H1 (cell line): ENCODE measurements around the gene PPP6R1. TPM values are rescaled to one million over a fixed set of nuclear protein-coding genes. Genes with fewer than 3 reads are reported as not detected.

ENCODE experiments used
- microRNA-seq, 2 experiments: library from miRNA; unstranded; fragments of <30 nt; microRNA quantifications; one replicate each; pipeline versions ENCODE4 to v1.2.0, GENCODE V29; 2016 to 2020; ENCODE audit warnings: borderline microRNAs expressed in 2 of 2, borderline number of aligned reads in 2 of 2, borderline replicate concordance in 1 of 2
- polyA plus RNA-seq, 7 experiments: library from polyadenylated mRNA; depleted of rRNA in 3 of 7; stranded (reverse) in 5 of 7; unstranded in 2 of 7; fragments of >200 nt in 5 of 7; fragments of 200-250 nt in 2 of 7; gene quantifications; 1 replicate in 5 of 7; 2 replicates in 1 of 7; 4 replicates in 1 of 7; pipeline versions ENCODE4 v1.2.1 to v1.2.3, GENCODE V29; 2011 to 2013; ENCODE audit warnings: missing spikeins in 2 of 7, mixed read lengths in 2 of 7
- small RNA-seq: library from polyadenylated mRNA; stranded (forward); fragments of <200 nt; extraction: miRNeasy Mini kit (QIAGEN cat#:217004); gene quantifications from one replicate; pipeline ENCODE3, GENCODE V24; 2013; ENCODE audit not compliant: insufficient read depth
- total RNA-seq: library from RNA; stranded (reverse); fragmentation: NEBNext Ultra II Directional; extraction: Animal tissue kit (Norgen Biotek cat#: 25700); gene quantifications from 2 replicates; pipeline ENCODE4 v1.2.1, GENCODE V29; 2021

PPP6R1 gene
- total and polyA plus RNA-seq, 2 of the 8 experiments (the other 6 are each of a cell fraction or from before 2014, with no cell fraction given), result 36.4 to 74.4 TPM

Small RNA genes within 50 kb of the gene (microRNA-seq; reads per million reads assigned to microRNA genes)
- gene MIR6802 (0 to 0.20 reads per million in 2 experiments), gene MIR6803 (0 to 0.46 reads per million in 2 experiments), gene MIR6804 (0.23 to 0.61 reads per million in 2 experiments)

Small RNA genes within 50 kb of the gene (small RNA-seq; reads per million reads assigned to genes)
- gene MIR6802 (not detected), gene MIR6803 (not detected), gene MIR6804 (not detected)

Other genes with a start within 250 kb of the PPP6R1 start
- gene GP6, start 220.8 kb downstream of the PPP6R1 start, total RNA-seq, result 0.26 TPM in 1 of 2 replicates, not detected in the other
- gene GP6, start 220.8 kb downstream of the PPP6R1 start, polyA plus RNA-seq (2011; rRNA removed), result 0.18 and 0.42 TPM in 2 replicates
- 29.4 and 31.5 TPM in 2 replicates for gene RDH13, start 195.9 kb downstream of the PPP6R1 start, total RNA-seq
- gene RDH13, start 195.9 kb downstream of the PPP6R1 start, polyA plus RNA-seq (2011; rRNA removed), result 15.9 and 20.5 TPM in 2 replicates
- 30.2 and 37.0 TPM in 2 replicates for gene EPS8L1, start 183.1 kb downstream of the PPP6R1 start, total RNA-seq
- 19.8 and 33.6 TPM in 2 replicates for gene EPS8L1, start 183.1 kb downstream of the PPP6R1 start, polyA plus RNA-seq (2011; rRNA removed)
- gene PPP1R12C, start 141.4 kb downstream of the PPP6R1 start, total RNA-seq, result 71.5 and 88.8 TPM in 2 replicates
- gene PPP1R12C, start 141.4 kb downstream of the PPP6R1 start, polyA plus RNA-seq (2011; rRNA removed), result 31.7 and 49.5 TPM in 2 replicates
- 107 and 115 TPM in 2 replicates for gene TNNT1, start 109.8 kb downstream of the PPP6R1 start, total RNA-seq
- gene TNNT1, start 109.8 kb downstream of the PPP6R1 start, polyA plus RNA-seq (2011; rRNA removed), result 69.6 and 97.9 TPM in 2 replicates
- gene TNNI3, start 101.3 kb downstream of the PPP6R1 start, total RNA-seq, result 16.6 and 16.9 TPM in 2 replicates
- gene TNNI3, start 101.3 kb downstream of the PPP6R1 start, polyA plus RNA-seq (2011; rRNA removed), result 56.0 and 67.9 TPM in 2 replicates
- gene DNAAF3, start 92.4 kb downstream of the PPP6R1 start, total RNA-seq, result 5.4 and 5.7 TPM in 2 replicates
- gene DNAAF3, start 92.4 kb downstream of the PPP6R1 start, polyA plus RNA-seq (2011; rRNA removed), result 8.0 and 13.8 TPM in 2 replicates
- 0.35 and 0.99 TPM in 2 replicates for gene SYT5, start 78.7 kb downstream of the PPP6R1 start, total RNA-seq
- gene SYT5, start 78.7 kb downstream of the PPP6R1 start, polyA plus RNA-seq (2011; rRNA removed), result 0.67 and 1.6 TPM in 2 replicates
- gene PTPRH, start 49.5 kb downstream of the PPP6R1 start, total RNA-seq, result 0.21 and 0.30 TPM in 2 replicates
- gene PTPRH, start 49.5 kb downstream of the PPP6R1 start, polyA plus RNA-seq (2011; rRNA removed), result 0.39 and 1.1 TPM in 2 replicates
- 2.0 and 2.1 TPM in 2 replicates for gene TMEM86B, start 30.3 kb downstream of the PPP6R1 start, total RNA-seq
- gene TMEM86B, start 30.3 kb downstream of the PPP6R1 start, polyA plus RNA-seq (2011; rRNA removed), result 2.9 and 4.2 TPM in 2 replicates
- gene HSPBP1, start 21.1 kb upstream of the PPP6R1 start, total RNA-seq, result 63.4 and 68.8 TPM in 2 replicates
- 100 and 111 TPM in 2 replicates for gene HSPBP1, start 21.1 kb upstream of the PPP6R1 start, polyA plus RNA-seq (2011; rRNA removed)
- gene BRSK1, start 25.0 kb upstream of the PPP6R1 start, total RNA-seq, result 32.7 and 33.6 TPM in 2 replicates
- 27.6 and 55.2 TPM in 2 replicates for gene BRSK1, start 25.0 kb upstream of the PPP6R1 start, polyA plus RNA-seq (2011; rRNA removed)
- gene TMEM150B, start 66.3 kb upstream of the PPP6R1 start, total RNA-seq, result 0.88 and 0.91 TPM in 2 replicates
- 0.41 and 0.46 TPM in 2 replicates for gene TMEM150B, start 66.3 kb upstream of the PPP6R1 start, polyA plus RNA-seq (2011; rRNA removed)
- 31.5 and 33.4 TPM in 2 replicates for gene KMT5C, start 80.9 kb upstream of the PPP6R1 start, total RNA-seq
- gene KMT5C, start 80.9 kb upstream of the PPP6R1 start, polyA plus RNA-seq (2011; rRNA removed), result 24.9 and 59.4 TPM in 2 replicates
- 6.4 and 6.5 TPM in 2 replicates for gene COX6B2, start 95.7 kb upstream of the PPP6R1 start, total RNA-seq
- gene COX6B2, start 95.7 kb upstream of the PPP6R1 start, polyA plus RNA-seq (2011; rRNA removed), result 4.9 and 12.2 TPM in 2 replicates
- gene GARIN5B, start 104.2 kb upstream of the PPP6R1 start, total RNA-seq, result not detected in 2 replicates
- 0.03 and 0.05 TPM in 2 replicates for gene GARIN5B, start 104.2 kb upstream of the PPP6R1 start, polyA plus RNA-seq (2011; rRNA removed)
- 1.6 and 2.8 TPM in 2 replicates for gene IL11, start 111.4 kb upstream of the PPP6R1 start, total RNA-seq
- 1.7 and 2.7 TPM in 2 replicates for gene IL11, start 111.4 kb upstream of the PPP6R1 start, polyA plus RNA-seq (2011; rRNA removed)
- gene TMEM190, start 117.8 kb upstream of the PPP6R1 start, total RNA-seq, result 1.4 TPM in 1 of 2 replicates, not detected in the other
- gene TMEM190, start 117.8 kb upstream of the PPP6R1 start, polyA plus RNA-seq (2011; rRNA removed), result 1.6 and 4.5 TPM in 2 replicates
- gene TMEM238, start 125.3 kb upstream of the PPP6R1 start, total RNA-seq, result 3.8 and 3.9 TPM in 2 replicates
- 0.49 and 0.53 TPM in 2 replicates for gene TMEM238, start 125.3 kb upstream of the PPP6R1 start, polyA plus RNA-seq (2011; rRNA removed)
- gene RPL28, start 126.9 kb upstream of the PPP6R1 start, total RNA-seq, result 2,123 and 2,232 TPM in 2 replicates
- gene RPL28, start 126.9 kb upstream of the PPP6R1 start, polyA plus RNA-seq (2011; rRNA removed), result 6,692 and 8,402 TPM in 2 replicates
- gene UBE2S, start 148.8 kb upstream of the PPP6R1 start, total RNA-seq, result 398 and 402 TPM in 2 replicates
- 466 and 530 TPM in 2 replicates for gene UBE2S, start 148.8 kb upstream of the PPP6R1 start, polyA plus RNA-seq (2011; rRNA removed)
- gene SHISA7, start 184.3 kb upstream of the PPP6R1 start, total RNA-seq, result 0.98 and 1.0 TPM in 2 replicates
- 0.76 and 1.1 TPM in 2 replicates for gene SHISA7, start 184.3 kb upstream of the PPP6R1 start, polyA plus RNA-seq (2011; rRNA removed)
- gene ISOC2, start 202.6 kb upstream of the PPP6R1 start, total RNA-seq, result 96.9 and 106 TPM in 2 replicates
- gene ISOC2, start 202.6 kb upstream of the PPP6R1 start, polyA plus RNA-seq (2011; rRNA removed), result 152 and 195 TPM in 2 replicates
- gene C19orf85, start 205.7 kb upstream of the PPP6R1 start, total RNA-seq, result 3.2 and 3.6 TPM in 2 replicates
- gene C19orf85, start 205.7 kb upstream of the PPP6R1 start, polyA plus RNA-seq (2011; rRNA removed), result 2.2 and 3.3 TPM in 2 replicates
- 10.8 and 12.9 TPM in 2 replicates for gene ZNF628, start 217.6 kb upstream of the PPP6R1 start, total RNA-seq
- gene ZNF628, start 217.6 kb upstream of the PPP6R1 start, polyA plus RNA-seq (2011; rRNA removed), result 1.7 and 4.5 TPM in 2 replicates
- 69.1 and 71.2 TPM in 2 replicates for gene NAT14, start 226.2 kb upstream of the PPP6R1 start, total RNA-seq
- 47.1 and 79.5 TPM in 2 replicates for gene NAT14, start 226.2 kb upstream of the PPP6R1 start, polyA plus RNA-seq (2011; rRNA removed)
- gene SSC5D, start 229.4 kb upstream of the PPP6R1 start, total RNA-seq, result 1.7 and 2.3 TPM in 2 replicates
- gene SSC5D, start 229.4 kb upstream of the PPP6R1 start, polyA plus RNA-seq (2011; rRNA removed), result 0.39 and 0.72 TPM in 2 replicates